ENCODE results near the gene RPS24.
A peak's percentile ranks its signal among the peaks of the same experiment; 100 is the strongest.

RPS24 gene

DNA sequence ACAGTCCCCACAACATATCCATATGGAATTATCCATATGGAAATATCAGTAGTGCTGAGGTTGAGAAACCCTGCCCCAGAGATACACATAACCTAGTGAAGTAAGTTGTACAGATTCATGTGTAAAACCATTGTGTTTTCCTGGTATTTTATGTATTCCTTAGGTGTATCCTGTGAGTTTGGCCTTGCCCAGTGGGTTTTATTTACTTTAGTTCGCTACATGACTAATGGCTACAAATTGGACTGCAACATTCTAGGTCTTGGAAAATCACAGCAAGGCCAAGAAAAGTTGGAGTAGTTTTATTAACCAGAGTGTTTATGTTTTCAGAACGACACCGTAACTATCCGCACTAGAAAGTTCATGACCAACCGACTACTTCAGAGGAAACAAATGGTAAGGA lies 1.4 kb downstream of the RPS24 start:
- peaks cover 53% of the 10 kb centered on the region for H3K4me1 Mint-ChIP-seq
- no peaks in the 10 kb centered on the region for H3K9me3 Mint-ChIP-seq
- DNase-seq (ENCODE audit: low spot score in 2 of 2) = no peak
- H3K36me3 Mint-ChIP-seq (ENCODE audit: insufficient read depth) = peaks cover 56% of the 10 kb centered on the region
- ATAC-seq (replicated peaks; ENCODE audit: extremely low read depth, poor library complexity, severe bottlenecking) = no peak
- peak overlapping the region; percentile 81 for H3K4me3 Mint-ChIP-seq
- H3K27ac Mint-ChIP-seq (ENCODE audit: low read depth) = peak overlapping the region; percentile 67
- H3K27me3 Mint-ChIP-seq = no peaks in the 10 kb centered on the region

DNA sequence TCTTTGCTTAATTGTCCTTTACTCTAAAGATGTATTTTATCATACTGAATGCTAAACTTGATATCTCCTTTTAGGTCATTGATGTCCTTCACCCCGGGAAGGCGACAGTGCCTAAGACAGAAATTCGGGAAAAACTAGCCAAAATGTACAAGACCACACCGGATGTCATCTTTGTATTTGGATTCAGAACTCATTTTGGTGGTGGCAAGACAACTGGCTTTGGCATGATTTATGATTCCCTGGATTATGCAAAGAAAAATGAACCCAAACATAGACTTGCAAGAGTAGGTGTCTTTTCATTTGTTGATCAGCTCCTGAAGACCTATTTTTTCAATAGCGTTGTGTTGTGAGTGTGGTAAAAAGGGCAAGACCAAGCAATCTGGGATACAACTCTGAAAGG lies 1.8 kb downstream of the RPS24 start:
- H3K27ac Mint-ChIP-seq (ENCODE audit: low read depth) = peak overlapping the region; percentile 85
- ATAC-seq (replicated peaks; ENCODE audit: extremely low read depth, poor library complexity, severe bottlenecking) = no peak
- peaks cover 53% of the 10 kb centered on the region for H3K4me1 Mint-ChIP-seq
- H3K4me3 Mint-ChIP-seq = peak overlapping the region; percentile 81
- H3K36me3 Mint-ChIP-seq (ENCODE audit: insufficient read depth) = peaks cover 57% of the 10 kb centered on the region
- no peaks in the 10 kb centered on the region for H3K27me3 Mint-ChIP-seq
- DNase-seq (ENCODE audit: low spot score in 2 of 2) = no peak
- no peaks in the 10 kb centered on the region for H3K9me3 Mint-ChIP-seq

DNA sequence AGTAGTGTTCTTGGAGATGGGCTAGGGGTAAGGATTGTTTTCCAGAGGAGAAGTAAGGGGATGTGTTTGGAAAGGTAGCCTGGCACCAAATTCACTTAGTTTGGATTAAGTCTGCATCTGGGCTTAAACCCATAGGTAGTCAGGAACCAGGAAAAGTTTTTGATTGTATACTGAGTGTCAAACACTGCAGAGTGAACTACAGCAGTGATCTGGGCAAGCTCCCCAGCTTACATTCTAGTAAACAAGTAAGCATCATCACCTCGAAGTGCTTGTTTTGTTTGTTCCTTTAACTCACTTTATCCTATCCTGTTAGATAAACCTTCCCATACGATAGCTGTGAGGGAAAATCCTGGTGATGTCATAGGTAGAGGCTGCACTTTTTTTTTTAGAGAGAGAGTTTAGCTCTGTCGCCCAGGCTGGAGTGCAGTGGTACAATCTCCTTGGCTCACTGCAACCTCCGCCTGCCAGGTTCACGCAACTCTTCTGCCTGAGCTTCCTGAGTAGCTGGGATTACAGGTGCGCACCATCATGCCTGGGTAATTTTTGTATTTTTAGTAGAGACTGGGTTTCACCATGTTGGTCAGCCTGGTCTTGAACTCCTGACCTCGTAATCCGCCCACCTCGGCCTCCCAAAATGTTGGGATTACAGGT lies 2.4 kb downstream of the RPS24 start:
- H3K9me3 Mint-ChIP-seq = no peaks in the 10 kb centered on the region
- H3K4me3 Mint-ChIP-seq = peak overlapping the region; percentile 81
- peaks cover 59% of the 10 kb centered on the region for H3K4me1 Mint-ChIP-seq
- DNase-seq (ENCODE audit: low spot score in 2 of 2) (no peak), ATAC-seq (replicated peaks; ENCODE audit: extremely low read depth, poor library complexity, severe bottlenecking) (no peak)
- peak overlapping the region; percentile 85 for H3K27ac Mint-ChIP-seq (ENCODE audit: low read depth)
- peaks cover 63% of the 10 kb centered on the region for H3K36me3 Mint-ChIP-seq (ENCODE audit: insufficient read depth)
- H3K27me3 Mint-ChIP-seq = no peaks in the 10 kb centered on the region

DNA sequence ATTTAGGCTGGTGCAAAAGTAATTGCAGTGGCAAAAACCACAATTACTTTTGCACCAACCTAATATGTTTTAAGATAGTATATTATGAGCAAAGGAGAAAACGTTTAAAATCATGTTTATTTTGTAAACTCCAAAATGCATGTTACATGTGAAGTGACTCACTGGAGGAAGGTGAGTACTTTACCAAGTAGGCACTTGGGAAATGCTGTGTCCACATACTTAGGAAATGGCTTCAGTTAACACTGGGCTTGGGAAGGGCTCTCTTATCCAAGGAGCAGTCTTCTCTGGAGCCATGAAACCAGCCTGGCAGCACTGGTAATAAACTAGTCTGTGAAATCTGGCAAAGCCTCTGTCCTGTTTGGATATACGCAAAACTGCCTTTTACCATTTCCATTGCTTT lies 4.4 kb downstream of the RPS24 start:
- Mint-ChIP-seq H3K4me3 (no peak overlapping the region), H3K9me3 (no peaks in the 10 kb centered on the region), H3K36me3 (ENCODE audit: insufficient read depth) (peaks cover 73% of the 10 kb centered on the region), H3K27ac (ENCODE audit: low read depth) (no peak overlapping the region), H3K27me3 (no peaks in the 10 kb centered on the region), H3K4me1 (peaks cover 65% of the 10 kb centered on the region)
- ATAC-seq (replicated peaks; ENCODE audit: extremely low read depth, poor library complexity, severe bottlenecking) (no peak), DNase-seq (ENCODE audit: low spot score in 2 of 2) (no peak)

DNA sequence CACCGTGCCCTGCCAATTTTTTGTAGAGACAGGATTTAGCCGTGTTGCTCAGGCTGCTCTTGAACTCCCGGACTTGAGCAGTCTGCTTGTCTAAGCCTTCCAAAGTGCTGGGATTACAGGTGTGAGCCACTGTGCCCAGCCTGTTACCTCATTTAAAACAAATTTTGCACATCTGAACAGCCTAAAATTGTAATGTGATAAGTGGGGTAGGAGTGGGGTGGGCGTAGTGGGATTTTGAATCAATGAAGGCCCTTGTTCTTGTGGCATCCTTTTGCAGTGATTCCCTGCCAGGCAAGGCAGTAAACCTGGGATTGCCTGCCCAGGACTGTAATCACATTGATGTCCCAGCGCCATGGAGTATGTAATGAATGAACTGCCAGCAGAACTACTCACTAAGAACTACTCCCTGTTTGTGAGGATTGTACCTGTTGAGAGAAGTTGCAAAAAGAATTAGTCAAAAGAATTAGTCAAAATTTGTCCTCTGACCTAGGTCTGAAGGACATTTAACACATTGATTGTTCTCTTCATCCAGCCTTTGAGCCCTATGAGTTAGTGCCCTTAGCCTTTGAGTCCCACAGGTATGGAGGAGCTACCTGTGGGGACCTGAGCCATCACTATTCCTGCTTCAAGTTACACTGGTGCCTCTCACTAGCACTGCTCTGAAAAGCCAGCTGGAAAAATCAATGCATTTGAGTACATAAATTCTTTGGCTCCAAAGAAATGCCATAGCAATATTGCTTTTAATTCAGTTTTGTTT lies 5.3 kb downstream of the RPS24 start:
- no peaks in the 10 kb centered on the region for H3K27me3 Mint-ChIP-seq
- peaks cover 68% of the 10 kb centered on the region for H3K36me3 Mint-ChIP-seq (ENCODE audit: insufficient read depth)
- no peak overlapping the region for H3K4me3 Mint-ChIP-seq
- DNase-seq (ENCODE audit: low spot score in 2 of 2) = no peak
- no peaks in the 10 kb centered on the region for H3K9me3 Mint-ChIP-seq
- ATAC-seq (replicated peaks; ENCODE audit: extremely low read depth, poor library complexity, severe bottlenecking) = no peak
- no peak overlapping the region for H3K27ac Mint-ChIP-seq (ENCODE audit: low read depth)
- peaks cover 66% of the 10 kb centered on the region for H3K4me1 Mint-ChIP-seq

DNA sequence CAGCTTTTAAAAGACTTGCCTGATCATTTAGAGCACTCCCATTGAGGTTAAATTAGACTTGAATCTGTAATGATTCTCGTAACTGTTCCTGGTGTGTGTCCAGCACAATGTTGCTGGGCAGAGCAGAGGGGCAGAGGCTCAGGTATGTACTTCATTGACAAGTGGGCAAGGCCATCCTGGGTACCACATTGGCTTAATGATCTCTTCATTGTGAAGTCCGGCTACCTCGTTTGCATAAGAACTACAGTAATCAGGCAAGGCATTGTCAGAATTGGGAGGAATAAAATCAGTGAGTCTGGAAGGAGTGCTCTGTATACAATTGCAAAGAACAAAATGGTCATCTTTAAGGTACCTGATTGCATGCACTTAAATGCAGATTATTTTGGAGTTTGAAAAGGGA lies 6.1 kb downstream of the RPS24 start:
- H3K4me1 Mint-ChIP-seq = peaks cover 66% of the 10 kb centered on the region
- H3K27ac Mint-ChIP-seq (ENCODE audit: low read depth) = peak overlapping the region; percentile 44
- ATAC-seq (replicated peaks; ENCODE audit: extremely low read depth, poor library complexity, severe bottlenecking) (no peak), DNase-seq (ENCODE audit: low spot score in 2 of 2) (no peak)
- H3K9me3 Mint-ChIP-seq = no peaks in the 10 kb centered on the region
- no peak overlapping the region for H3K4me3 Mint-ChIP-seq
- peaks cover 65% of the 10 kb centered on the region for H3K36me3 Mint-ChIP-seq (ENCODE audit: insufficient read depth)
- no peaks in the 10 kb centered on the region for H3K27me3 Mint-ChIP-seq

DNA sequence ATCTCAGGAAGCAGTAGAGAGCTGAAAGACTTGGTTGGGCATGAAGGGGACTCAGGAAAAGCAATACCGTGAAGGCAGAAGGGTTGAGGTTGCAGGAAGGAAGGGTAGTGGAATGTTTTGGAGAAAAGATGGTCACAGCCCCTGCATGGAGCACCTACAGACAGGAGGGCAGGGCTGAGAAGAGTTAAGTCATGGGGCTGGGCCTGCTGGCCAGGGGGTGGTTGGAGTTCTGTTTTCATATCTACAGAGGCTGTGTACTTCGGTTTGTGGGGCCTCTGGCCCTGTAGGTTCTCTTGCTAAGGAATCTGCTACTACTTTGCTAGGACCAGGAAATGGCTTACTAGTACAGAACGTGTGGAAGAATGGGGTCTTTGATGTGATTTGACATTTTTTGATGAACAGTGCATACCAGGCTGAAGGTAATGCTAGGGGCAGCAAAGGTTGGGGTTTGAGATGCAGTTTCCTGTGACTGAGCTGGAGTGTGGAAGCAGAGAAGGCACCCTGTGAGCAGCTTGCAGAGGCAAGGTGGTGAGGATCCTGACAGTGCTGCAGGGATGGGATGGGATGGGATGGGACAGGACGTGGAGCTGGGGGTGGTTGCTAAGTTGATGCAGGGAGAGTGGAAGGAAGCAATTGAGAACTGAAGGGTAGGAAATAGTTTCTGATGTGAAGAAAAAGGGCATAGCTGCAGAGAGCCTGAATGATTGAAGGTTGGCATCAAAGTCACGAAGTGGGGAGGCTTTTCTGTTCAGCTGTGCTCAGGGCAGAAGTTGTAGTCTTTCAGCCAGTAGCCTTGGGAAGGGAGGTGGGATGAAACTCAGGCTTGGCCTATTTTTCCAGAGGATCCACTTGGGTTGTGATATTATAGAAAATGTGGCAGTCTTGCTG lies 7.8 kb downstream of the RPS24 start:
- no peaks in the 10 kb centered on the region for H3K9me3 Mint-ChIP-seq
- ATAC-seq (replicated peaks; ENCODE audit: extremely low read depth, poor library complexity, severe bottlenecking) (no peak), DNase-seq (ENCODE audit: low spot score in 2 of 2) (no peak)
- H3K27me3 Mint-ChIP-seq = no peaks in the 10 kb centered on the region
- no peak overlapping the region for H3K4me3 Mint-ChIP-seq
- H3K27ac Mint-ChIP-seq (ENCODE audit: low read depth) = peak overlapping the region; percentile 59
- peaks cover 54% of the 10 kb centered on the region for H3K36me3 Mint-ChIP-seq (ENCODE audit: insufficient read depth)
- H3K4me1 Mint-ChIP-seq = peaks cover 51% of the 10 kb centered on the region

DNA sequence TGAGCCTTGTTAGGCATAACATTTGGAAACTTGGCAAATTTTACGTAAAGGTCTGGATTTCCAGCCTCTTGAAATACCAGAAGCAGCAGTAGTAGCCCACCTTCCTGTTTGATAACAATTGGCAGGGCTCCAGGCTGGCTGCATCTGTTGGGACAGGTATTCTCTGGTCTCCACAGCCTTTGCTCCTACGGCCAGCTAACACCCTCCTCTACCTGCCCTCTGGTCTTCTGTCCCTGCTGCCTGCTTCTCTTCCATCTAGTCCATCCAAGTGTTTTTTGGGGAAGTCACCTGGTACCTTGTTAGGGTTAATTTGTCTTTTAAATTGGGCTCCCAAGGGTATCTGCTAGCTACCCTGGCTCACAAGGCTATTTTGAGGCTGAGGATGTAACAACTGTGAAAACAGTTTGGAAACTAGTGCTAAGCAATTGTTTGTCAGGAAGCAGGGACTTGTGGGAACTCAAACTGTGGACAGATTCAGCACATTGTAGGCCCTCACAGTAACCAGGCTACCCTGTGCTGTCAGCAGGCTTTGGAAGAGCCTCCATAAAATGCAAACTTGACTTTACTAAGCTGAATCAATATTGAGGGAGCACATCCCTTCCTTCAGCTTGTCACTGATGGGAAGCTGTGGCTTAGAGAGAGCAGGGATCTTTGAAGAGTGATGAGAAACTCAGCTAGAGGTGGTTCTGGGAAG lies 8.5 kb downstream of the RPS24 start:
- H3K27me3 Mint-ChIP-seq = no peaks in the 10 kb centered on the region
- no peak overlapping the region for H3K27ac Mint-ChIP-seq (ENCODE audit: low read depth)
- H3K4me1 Mint-ChIP-seq = peaks cover 46% of the 10 kb centered on the region
- no peak overlapping the region for H3K4me3 Mint-ChIP-seq
- DNase-seq (ENCODE audit: low spot score in 2 of 2) = no peak
- H3K9me3 Mint-ChIP-seq = no peaks in the 10 kb centered on the region
- H3K36me3 Mint-ChIP-seq (ENCODE audit: insufficient read depth) = peaks cover 47% of the 10 kb centered on the region
- ATAC-seq (replicated peaks; ENCODE audit: extremely low read depth, poor library complexity, severe bottlenecking) = no peak

DNA sequence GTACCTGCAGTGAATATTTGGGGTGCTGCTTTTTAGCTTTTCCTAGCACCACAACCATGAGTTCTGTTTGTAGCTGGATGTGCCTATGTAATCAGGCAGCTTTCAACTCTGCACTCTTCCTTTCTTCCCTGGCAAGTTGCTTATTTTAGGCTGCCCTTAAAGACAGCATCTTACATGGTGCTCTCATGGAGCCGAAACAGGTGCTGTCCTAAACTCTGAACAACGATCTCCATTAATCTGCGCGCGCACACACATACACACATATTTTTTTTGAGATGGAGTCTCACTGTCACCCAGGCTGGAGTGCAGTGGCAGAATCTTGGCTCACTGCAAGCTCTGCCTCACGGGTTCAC lies 9.1 kb downstream of the RPS24 start:
- Mint-ChIP-seq H3K36me3 (ENCODE audit: insufficient read depth) (peaks cover 42% of the 10 kb centered on the region), H3K9me3 (no peaks in the 10 kb centered on the region), H3K4me3 (no peak overlapping the region), H3K27me3 (no peaks in the 10 kb centered on the region), H3K27ac (ENCODE audit: low read depth) (peak overlapping the region; percentile 24), H3K4me1 (peaks cover 46% of the 10 kb centered on the region)
- DNase-seq (ENCODE audit: low spot score in 2 of 2) (no peak), ATAC-seq (replicated peaks; ENCODE audit: extremely low read depth, poor library complexity, severe bottlenecking) (no peak)

DNA sequence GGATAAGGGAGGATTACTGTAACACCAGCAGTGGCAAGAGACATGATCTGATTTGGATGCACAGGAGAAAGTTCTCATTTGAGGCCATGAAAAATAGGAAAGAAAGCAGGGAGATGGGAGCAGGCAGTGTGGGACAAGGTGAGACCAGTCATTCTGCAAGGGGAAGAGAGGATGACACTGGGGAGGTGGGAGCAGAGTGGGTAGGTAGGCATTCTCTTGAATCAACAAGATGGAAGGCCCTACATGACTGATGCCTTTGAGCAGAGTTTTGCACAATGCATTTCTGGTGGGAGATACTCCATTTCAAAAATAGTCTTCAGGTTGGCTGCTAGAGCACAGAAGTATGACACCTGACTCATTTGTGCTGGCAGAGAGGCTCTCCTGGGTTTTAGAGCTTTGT lies 10.5 kb downstream of the RPS24 start:
- peaks cover 30% of the 10 kb centered on the region for H3K36me3 Mint-ChIP-seq (ENCODE audit: insufficient read depth)
- H3K4me3 Mint-ChIP-seq = no peak overlapping the region
- ATAC-seq (replicated peaks; ENCODE audit: extremely low read depth, poor library complexity, severe bottlenecking) (no peak), DNase-seq (ENCODE audit: low spot score in 2 of 2) (no peak)
- no peak overlapping the region for H3K27ac Mint-ChIP-seq (ENCODE audit: low read depth)
- H3K9me3 Mint-ChIP-seq = no peaks in the 10 kb centered on the region
- peaks cover 37% of the 10 kb centered on the region for H3K4me1 Mint-ChIP-seq
- H3K27me3 Mint-ChIP-seq = no peaks in the 10 kb centered on the region

DNA sequence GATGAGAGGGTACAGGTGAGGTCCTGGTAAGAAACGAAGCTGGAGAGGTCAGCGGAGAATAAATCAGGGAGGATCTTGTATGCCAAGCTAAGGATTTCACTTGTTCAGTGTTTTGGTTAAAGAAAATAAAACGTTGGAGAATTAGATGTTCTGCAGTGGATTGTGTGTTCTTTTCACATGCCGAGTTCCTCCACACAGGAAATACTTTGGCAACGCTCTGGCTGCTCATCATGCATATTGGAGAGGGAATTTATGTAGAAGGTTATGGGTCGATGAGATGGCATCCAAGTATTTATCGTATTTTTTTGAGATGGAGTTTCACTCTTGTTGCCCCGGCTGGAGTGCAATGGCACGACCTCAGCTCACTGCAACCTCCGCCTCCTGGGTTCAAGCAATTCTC lies 11.0 kb downstream of the RPS24 start:
- H3K4me3 Mint-ChIP-seq = no peak overlapping the region
- no peaks in the 10 kb centered on the region for H3K9me3 Mint-ChIP-seq
- H3K36me3 Mint-ChIP-seq (ENCODE audit: insufficient read depth) = peaks cover 24% of the 10 kb centered on the region
- no peaks in the 10 kb centered on the region for H3K27me3 Mint-ChIP-seq
- peaks cover 35% of the 10 kb centered on the region for H3K4me1 Mint-ChIP-seq
- ATAC-seq (replicated peaks; ENCODE audit: extremely low read depth, poor library complexity, severe bottlenecking) (no peak), DNase-seq (ENCODE audit: low spot score in 2 of 2) (no peak)
- H3K27ac Mint-ChIP-seq (ENCODE audit: low read depth) = no peak overlapping the region

DNA sequence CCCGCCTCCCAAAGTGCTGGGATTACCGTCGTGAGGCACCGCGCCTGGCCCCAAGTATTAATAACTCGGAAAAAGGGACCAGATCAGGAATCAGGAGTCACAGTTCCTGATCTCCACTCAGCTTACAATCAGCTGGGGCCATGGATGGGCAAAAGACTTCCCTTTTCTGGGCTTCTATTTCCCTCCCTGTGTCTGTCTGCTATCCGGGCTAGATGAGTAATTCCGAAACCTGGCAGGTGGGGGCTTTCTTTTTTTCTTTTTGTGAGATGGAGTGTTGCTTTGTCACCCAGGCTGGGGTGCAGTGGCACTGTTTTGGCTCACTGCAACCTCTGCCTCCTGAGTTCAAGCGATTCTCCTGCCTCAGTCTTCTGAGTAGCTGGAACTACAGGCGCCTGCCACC lies 11.6 kb downstream of the RPS24 start:
- Mint-ChIP-seq H3K27me3 (no peaks in the 10 kb centered on the region), H3K27ac (ENCODE audit: low read depth) (no peak overlapping the region), H3K4me1 (peaks cover 31% of the 10 kb centered on the region), H3K36me3 (ENCODE audit: insufficient read depth) (peaks cover 21% of the 10 kb centered on the region), H3K9me3 (no peaks in the 10 kb centered on the region), H3K4me3 (no peak overlapping the region)
- no peak for ATAC-seq (replicated peaks; ENCODE audit: extremely low read depth, poor library complexity, severe bottlenecking)
- DNase-seq (ENCODE audit: low spot score in 2 of 2) = no peak
